IPS-11a (cell line): Measurements from ENCODE around the gene PFDN1.

Source experiments
- H3K4me3 ChIP-seq: one replicate; pipeline ENCODE4 v1.5.1; 2013; ENCODE audit warnings: low read depth, low read length, control low read depth

Gene PFDN1

GRCh38 chr5:140329739-140330481 lies 27.0 kb upstream of the PFDN1 start:
- no peak overlapping the region for H3K4me3 ChIP-seq

GRCh38 chr5:140328036-140328764 lies 25.3 kb upstream of the PFDN1 start:
- no peak overlapping the region for H3K4me3 ChIP-seq

DNA sequence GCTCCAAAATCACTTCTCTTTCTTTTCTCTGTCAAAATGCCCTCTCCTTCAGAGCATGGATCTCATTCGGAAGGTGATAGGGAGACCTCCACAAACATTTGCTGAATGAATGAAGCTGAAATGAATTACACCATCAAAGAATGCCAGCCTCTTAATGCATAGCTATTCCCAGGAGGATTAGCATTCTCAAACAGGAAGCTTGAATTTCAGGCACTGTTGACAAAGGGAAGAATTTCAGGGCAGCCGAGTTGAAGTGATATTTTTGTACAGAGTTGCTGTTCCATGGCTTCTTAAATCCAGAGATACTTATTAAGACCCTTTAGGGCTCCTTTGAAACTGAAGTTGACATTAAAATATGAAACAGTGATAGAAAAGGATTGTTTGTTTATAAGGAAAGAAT lies 24.7 kb upstream of the PFDN1 start:
- no peak overlapping the region for H3K4me3 ChIP-seq

DNA sequence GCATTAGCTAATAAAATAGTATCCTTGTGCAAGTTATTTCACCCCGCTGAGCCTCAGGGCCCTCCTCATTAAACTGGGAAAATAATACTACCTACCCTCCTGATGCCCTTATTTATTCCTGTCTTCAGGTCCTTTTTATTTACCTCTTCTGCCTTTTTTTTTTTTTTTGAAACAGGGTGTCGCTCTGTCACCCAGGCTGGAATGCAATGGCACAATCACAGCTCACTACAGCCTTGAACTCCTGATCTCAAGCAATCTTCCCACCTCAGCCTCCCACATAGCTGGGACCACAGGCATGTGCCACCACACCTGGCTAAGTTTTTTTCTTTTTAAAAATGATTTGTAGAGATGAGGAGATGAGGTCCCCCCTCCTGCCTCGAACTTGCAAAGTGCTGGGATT lies 22.6 kb upstream of the PFDN1 start:
- H3K4me3 ChIP-seq, result no peak overlapping the region

DNA sequence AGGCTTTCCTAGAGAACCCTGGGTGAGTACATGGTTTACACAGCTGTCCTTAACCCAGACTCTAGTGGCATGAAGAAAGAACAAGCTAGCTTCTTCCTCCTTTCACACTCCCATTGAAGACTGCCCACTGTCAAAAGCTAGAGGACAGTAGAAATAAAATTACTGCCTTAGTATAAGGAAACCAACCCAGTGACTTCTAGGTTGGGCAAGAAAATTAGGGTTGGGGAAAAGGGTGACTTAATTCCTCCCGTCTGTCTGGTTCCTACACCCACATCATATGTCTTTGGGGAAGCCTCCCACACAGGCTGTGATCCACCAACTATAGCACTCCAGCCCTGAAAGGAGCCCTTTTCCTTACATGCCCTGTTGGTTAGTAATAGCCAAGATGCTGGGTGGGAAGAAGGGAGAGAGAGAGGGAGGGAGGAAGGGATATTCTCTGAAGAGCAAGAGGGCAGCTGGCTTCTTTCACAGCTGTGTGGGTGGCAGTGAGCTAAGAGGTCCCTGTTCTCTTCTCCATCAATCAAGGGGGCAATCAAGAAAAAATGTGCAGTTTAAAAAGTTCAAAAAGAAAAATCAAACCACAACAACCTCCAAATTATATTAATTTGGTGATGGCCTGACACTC lies 21.8 kb upstream of the PFDN1 start:
- no peak overlapping the region for H3K4me3 ChIP-seq

- H3K4me3 ChIP-seq, result no peak overlapping the region
These were observed 21.2 kb upstream of the PFDN1 start for GRCh38 chr5:140324041-140324600.

- no peak overlapping the region for H3K4me3 ChIP-seq
These were observed 20.1 kb upstream of the PFDN1 start for GRCh38 chr5:140322751-140323731.

- H3K4me3 ChIP-seq, result no peak overlapping the region
These were observed 18.9 kb upstream of the PFDN1 start for GRCh38 chr5:140321796-140322195.

DNA sequence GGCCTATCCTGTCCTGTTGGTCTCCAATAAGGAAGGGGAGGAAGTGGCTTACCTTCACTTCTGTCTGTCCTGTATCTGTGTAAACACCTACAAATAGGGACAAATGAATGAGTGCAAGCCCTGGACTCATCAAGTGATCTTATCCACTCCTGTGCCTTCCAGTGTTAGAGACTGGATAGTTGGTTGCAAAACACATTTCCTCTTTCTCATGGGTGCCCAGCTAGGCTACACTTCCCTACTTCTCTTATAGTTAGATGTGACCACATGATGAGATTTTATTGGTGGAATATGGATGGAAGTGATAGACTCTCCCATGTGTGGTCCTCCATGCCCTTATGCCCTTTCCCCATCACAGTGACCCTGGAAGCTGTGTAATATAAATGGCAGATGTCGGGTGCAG lies 16.9 kb upstream of the PFDN1 start:
- H3K4me3 ChIP-seq, result no peak overlapping the region

DNA sequence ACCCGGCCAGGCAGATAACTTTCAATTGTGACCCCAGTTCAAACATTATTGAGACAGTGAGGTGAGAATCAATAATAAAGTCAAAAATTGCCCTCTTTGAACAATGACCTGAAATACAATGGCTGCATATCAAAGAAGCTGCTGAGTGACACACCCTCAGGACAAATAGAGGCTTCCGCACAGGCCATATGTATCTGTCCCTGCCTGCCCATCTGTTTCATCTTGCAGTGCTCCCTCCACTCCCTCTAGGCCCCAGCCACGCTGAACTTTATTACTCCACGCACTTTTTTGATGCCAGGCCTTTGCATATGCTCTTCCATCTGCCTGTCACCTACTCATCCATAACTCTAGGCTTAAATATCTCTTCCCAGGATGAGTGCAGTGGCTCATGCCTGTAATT lies 15.9 kb upstream of the PFDN1 start:
- no peak overlapping the region for H3K4me3 ChIP-seq

GRCh38 chr5:140317859-140318258 lies 15.0 kb upstream of the PFDN1 start:
- no peak overlapping the region for H3K4me3 ChIP-seq

DNA sequence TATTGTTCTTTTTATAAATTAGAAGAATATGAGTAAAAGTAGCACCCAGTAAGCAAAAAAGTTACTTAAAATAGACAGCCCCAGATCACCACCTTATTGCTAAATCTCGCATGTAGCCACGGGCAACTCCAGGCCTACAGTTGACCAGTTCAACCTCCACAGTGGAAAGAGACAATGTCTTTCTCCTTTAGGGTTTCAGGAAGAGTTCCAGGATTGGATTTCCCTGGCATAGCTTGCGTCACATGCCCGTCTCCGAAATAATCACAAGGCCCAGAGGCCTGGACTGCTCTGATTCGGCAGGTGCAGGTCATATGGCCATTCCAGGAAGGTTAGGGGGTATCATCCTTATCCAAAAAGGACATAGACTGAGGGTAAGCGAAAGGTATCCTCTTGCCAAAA lies 9.9 kb upstream of the PFDN1 start:
- H3K4me3 ChIP-seq, result no peak overlapping the region

DNA sequence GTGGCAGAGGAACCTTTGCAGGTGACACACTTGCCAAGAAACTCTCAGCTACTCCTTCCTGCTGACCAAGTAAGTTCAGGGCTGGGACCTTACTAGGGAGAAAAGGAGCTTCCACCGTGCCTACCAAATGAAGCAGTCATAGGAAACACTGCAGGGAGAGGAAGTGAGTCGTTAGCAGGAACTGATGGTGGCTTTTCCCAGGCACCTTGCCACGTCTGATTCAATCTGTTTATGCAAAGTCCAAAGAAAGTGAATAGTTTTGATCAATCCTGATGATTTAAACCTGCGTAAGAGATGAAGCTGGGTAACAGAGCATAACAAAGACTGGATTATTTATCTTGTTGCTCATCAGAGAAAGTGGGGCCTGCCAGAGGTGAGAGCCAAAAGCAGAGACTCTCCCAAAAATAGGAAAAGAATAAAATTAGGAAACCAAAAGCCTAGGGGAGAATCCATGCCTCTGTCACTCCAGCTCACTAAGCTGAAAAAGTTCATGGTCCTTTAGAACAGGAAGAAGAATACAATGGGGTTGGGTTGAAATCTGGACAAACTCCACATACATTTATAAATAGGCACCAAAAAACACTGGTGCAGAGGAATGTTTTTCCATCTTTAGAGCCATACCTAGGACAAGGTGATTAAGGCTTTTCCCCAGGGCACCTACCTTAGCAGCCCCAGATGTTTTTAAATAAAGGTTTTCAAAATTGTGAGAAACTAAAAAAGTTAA lies 9.3 kb upstream of the PFDN1 start:
- no peak overlapping the region for H3K4me3 ChIP-seq

- no peak overlapping the region for H3K4me3 ChIP-seq
These were observed 8.1 kb upstream of the PFDN1 start for GRCh38 chr5:140311011-140311467.

DNA sequence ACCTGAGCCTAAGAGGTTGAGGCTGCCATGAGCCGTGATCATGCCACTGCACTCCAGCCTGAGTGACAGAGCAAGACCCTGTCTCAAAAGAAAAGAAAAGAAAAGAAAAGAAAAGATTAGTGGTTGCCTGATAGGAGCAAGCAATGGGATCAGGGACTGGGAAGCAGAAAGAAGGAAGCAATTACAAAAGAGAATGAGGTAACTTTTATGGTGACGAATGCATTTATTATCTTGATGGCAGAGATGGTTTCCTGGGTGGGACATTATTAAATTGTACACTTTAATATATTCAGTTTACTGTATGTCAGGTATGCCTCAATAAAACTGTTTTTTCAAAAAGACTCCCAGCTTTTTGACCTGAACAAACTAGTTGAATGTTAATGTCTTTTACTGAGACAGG lies 7.5 kb upstream of the PFDN1 start:
- no peak overlapping the region for H3K4me3 ChIP-seq

- no peak overlapping the region for H3K4me3 ChIP-seq
These were observed 6.9 kb upstream of the PFDN1 start for GRCh38 chr5:140309706-140310249.

GRCh38 chr5:140305471-140305870 lies 2.6 kb upstream of the PFDN1 start:
- no peak overlapping the region for H3K4me3 ChIP-seq

DNA sequence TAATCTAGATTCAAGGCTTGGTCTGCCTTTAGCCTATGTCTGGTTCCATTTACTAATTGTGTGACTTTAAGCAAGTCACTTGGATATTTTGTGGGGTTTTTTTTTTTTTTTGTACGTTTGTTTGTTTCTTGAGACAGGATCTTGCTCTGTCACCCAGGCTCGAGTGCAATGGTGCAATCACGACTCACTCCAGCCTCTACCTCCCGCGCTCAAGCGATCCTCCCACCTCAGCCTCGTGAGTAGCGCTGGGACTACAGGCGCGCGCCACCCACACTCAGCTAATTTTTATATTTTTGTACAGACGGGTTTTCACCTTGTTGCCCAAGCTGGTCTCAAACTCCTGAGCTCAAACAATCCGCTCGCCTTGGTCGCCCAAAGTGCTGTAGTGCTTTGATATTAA lies 1.1 kb upstream of the PFDN1 start:
- no peak overlapping the region for H3K4me3 ChIP-seq

DNA sequence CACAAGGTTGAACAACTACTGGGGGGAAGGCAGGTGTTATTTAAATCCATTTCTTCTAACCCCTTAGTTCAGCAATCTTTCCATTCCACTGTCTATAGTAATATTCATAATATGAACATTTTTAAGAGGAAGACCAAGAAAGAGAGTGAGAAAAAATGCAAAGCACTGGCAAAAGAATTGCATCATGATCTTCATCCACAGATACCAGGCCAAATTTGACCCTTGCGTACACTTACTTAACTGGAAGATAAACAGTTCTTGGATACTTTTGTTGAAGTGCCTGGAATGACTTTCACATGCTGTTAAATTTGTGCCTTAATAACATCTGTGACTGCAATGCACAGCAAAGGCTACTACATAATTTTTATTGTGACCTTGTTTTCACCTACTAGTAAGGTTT lies 1.8 kb downstream of the PFDN1 start:
- H3K4me3 ChIP-seq, result no peak overlapping the region

DNA sequence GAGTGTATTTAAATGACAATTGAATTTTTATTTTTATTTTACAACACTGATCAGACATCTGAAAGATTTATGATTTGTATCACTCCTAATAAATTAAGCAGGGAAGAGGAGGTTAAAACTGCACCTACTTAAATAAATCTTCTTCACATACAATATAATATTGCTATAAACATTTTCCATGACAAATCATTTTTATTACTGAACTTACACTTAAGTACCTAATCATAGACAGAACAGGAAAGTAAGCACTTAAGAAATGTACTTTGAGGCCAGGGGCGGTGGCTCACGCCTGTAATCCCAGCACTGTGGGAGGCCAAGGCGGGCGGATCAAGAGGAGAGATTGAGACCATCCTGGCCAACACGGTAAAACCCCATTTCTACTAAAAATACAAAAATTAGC lies 3.8 kb downstream of the PFDN1 start:
- H3K4me3 ChIP-seq, result no peak overlapping the region
